AG09319 (cell line): ENCODE data around the gene STMP1.

Experiments
- DNase-seq: peaks from one replicate; pipeline ENCODE4 v3.0.0-alpha.2; 2010; ENCODE audit warnings: low read depth; ENCODE audit errors: extremely low read depth
- CTCF ChIP-seq: IDR thresholded peaks from 2 replicates; pipeline ENCODE4 v1.5.1; 2011; ENCODE audit warnings: low read depth, mild to moderate bottlenecking, inconsistent platforms, low read length, moderate library complexity

Gene STMP1

GRCh38 chr7:135721198-135721820 is 59.0 kb downstream of the STMP1 start:
- DNase-seq: no peak
- no peak for TF ChIP-seq CTCF

DNA sequence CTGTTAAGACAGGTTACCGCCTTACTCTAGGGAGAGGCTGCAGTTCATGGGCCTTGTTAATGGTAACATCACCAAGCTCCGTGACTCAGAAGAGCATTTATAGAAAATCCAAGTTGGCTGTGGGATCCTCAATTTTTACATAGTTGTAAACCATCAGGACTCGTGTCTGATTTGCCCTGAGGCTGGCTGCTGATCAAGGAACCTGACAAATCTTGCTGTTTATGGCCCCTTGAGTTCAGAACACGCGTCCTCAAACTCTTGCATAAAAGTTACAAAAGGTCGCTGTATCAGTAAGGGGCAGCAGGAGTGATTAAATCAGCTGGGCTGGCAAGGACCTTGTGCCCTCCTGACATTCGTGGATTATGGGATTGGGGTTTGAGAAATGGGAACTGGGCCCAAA is 61.1 kb downstream of the STMP1 start:
- no peak for TF ChIP-seq CTCF
- no peak for DNase-seq
